GM12874 (cell line): ENCODE data around the gene GPC6.

Experiments used
- TF ChIP-seq, protein P1 (sequence below): IDR thresholded peaks from 2 replicates; pipeline ENCODE4 v1.5.1; 2011; ENCODE audit warnings: low read depth, mild to moderate bottlenecking, control low read depth, low read length, moderate library complexity; ENCODE audit not compliant: insufficient read depth

GPC6 gene

GRCh38 chr13:94087100-94087499, 860.5 kb downstream of the GPC6 start:
- TF ChIP-seq, protein P1, sequence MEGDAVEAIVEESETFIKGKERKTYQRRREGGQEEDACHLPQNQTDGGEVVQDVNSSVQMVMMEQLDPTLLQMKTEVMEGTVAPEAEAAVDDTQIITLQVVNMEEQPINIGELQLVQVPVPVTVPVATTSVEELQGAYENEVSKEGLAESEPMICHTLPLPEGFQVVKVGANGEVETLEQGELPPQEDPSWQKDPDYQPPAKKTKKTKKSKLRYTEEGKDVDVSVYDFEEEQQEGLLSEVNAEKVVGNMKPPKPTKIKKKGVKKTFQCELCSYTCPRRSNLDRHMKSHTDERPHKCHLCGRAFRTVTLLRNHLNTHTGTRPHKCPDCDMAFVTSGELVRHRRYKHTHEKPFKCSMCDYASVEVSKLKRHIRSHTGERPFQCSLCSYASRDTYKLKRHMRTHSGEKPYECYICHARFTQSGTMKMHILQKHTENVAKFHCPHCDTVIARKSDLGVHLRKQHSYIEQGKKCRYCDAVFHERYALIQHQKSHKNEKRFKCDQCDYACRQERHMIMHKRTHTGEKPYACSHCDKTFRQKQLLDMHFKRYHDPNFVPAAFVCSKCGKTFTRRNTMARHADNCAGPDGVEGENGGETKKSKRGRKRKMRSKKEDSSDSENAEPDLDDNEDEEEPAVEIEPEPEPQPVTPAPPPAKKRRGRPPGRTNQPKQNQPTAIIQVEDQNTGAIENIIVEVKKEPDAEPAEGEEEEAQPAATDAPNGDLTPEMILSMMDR, result no peak

DNA sequence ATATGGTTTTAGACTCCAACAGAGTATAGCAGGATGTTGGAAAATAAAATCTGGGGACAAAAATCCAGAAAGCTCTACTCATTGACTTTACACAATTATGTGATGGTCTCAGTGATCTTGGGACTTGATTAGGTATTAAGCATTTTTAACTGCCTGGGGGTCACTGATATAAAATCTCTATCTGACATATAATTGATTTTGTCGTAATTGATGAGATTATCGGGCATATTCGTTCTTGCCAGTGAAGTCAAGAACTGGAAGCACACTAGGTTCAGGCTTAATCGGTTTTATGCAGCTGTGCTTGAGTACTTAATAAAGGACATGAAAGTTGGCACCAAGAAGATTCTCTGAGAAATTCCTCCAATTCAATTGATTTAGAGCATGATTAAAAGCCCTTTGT, 862.1 kb downstream of the GPC6 start:
- TF ChIP-seq, protein P1, result no peak

- TF ChIP-seq, protein P1, result no peak
These were observed 864.3 kb downstream of the GPC6 start for GRCh38 chr13:94090773-94091480.

- TF ChIP-seq, protein P1, result no peak
These were observed 867.2 kb downstream of the GPC6 start for GRCh38 chr13:94093652-94094315.

DNA sequence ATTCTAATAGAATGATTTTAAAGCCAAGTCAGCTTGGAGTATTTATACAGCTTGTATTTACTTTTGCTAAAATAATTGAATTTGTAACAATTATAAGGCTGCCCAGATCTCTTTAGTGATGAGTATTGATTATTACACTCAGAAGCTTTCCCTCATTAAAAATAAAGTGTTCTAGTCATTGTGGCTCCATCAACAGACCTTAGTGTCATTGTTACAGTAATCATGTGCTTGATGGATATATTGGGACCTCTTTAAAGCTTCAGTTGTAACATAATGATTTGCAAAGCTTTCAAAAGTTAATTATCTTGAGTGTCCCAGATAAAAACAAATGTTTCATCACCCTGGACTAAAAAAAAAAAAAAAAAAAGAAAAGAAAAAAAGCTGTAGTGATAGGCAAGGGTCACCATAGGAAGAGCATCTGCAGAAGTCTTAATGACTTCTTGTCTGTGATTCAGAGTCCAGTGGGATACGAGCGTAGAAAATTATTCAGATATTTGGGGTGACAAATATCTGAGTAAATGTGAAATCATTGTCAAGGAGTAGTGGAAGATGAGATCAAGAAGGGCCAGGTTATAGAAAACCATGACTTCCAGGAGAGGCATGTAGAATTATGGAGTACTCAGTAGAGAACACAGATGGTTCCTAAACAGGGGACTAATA, 883.2 kb downstream of the GPC6 start:
- TF ChIP-seq, protein P1, result no peak

DNA sequence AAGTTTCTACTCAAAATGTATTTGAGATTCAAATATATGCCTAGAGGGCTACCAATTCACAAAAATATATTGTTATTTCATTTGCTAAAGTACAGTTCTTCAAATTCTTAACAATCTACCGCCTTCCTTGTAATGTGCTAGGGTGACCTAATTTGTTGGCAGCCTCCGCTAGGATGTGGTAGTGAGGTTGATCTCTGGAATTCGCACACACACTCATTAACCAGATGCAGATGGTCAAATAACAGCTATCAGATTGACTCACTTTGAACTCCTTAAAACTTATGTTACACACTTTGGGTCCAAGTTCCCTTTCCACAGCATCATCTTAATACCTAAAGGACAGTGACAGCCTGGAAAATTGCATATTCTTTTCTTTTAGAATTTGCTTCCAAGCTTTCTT, 885.6 kb downstream of the GPC6 start:
- TF ChIP-seq, protein P1, result no peak

DNA sequence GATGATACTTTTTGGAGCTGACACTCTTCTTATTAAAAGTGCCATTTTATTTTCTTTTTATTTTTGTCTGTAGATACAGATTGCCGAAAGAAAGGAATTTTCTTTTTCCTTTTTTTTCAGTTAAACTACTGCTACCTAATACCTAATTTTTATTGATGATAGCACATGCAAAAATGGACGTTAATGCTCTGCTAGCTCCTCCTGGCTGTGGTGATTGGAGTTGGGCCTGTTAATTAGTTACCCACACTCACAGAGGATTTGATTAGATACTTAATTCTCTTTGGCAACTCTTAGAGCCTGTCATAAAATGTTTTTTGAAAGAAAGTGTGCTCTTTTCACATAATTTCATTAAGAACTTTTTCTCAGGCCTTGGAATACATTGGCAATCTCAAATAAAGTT, 886.1 kb downstream of the GPC6 start:
- TF ChIP-seq, protein P1, result no peak
